Sigmoid colon (tissue), 4 donors: ENCODE measurements around the gene GRN.

ENCODE experiments used
- EP300 ChIP-seq, 4 donors: sonication (generic); formaldehyde crosslinking; IDR thresholded peaks; one replicate each; pipeline ENCODE4 v1.6.1; 2017; ENCODE audit warnings: antibody characterized with exemption in 4 of 4
- POLR2A ChIP-seq, 2 donors: fragments of 450-650 bp; IDR thresholded peaks; one replicate each; pipeline ENCODE4 v1.6.1; 2016; ENCODE audit warnings: antibody characterized with exemption in 2 of 2, mild to moderate bottlenecking in 2 of 2, moderate library complexity in 2 of 2
- POLR2AphosphoS5 ChIP-seq, 4 donors: sonication (generic); formaldehyde crosslinking; IDR thresholded peaks; one replicate each; pipeline ENCODE4 v1.6.1; 2017; ENCODE audit warnings: antibody characterized with exemption in 4 of 4
- TF ChIP-seq, protein P1 (sequence below), 4 experiments: fragments of 450-650 bp in 3 of 4; fragments of 200-600 bp in 1 of 4; IDR thresholded peaks; one replicate each; pipeline ENCODE4 v1.5.1; 2016 to 2019; ENCODE audit warnings: antibody characterized with exemption in 4 of 4, mild to moderate bottlenecking in 3 of 4, moderate library complexity in 2 of 4

DNA sequence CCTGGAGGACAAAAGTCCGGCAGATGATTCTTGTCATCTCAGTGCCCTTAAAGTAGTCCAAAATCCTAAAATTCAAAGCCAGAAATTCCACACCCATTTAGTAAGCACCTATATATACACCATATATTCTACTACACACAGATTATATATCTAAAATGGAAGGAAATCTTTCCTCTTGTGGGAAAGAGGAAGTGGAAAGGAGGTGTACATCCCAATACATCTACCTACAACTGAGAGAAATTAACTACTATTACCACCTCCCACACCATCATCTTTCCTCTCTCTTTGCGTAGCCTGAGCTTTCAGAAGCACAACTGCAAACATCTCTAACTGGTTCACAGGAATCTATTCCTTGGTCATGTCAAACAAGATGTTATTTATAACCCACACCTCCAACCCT lies 49.7 kb downstream of the GRN start:
- TF ChIP-seq EP300 (IDR thresholded peaks at IDR 0.05), result no peak
- TF ChIP-seq, protein P1, sequence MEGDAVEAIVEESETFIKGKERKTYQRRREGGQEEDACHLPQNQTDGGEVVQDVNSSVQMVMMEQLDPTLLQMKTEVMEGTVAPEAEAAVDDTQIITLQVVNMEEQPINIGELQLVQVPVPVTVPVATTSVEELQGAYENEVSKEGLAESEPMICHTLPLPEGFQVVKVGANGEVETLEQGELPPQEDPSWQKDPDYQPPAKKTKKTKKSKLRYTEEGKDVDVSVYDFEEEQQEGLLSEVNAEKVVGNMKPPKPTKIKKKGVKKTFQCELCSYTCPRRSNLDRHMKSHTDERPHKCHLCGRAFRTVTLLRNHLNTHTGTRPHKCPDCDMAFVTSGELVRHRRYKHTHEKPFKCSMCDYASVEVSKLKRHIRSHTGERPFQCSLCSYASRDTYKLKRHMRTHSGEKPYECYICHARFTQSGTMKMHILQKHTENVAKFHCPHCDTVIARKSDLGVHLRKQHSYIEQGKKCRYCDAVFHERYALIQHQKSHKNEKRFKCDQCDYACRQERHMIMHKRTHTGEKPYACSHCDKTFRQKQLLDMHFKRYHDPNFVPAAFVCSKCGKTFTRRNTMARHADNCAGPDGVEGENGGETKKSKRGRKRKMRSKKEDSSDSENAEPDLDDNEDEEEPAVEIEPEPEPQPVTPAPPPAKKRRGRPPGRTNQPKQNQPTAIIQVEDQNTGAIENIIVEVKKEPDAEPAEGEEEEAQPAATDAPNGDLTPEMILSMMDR (IDR thresholded peaks at IDR 0.05), result no peak
- TF ChIP-seq POLR2A (IDR thresholded peaks at IDR 0.05), result no peak
- no peak for TF ChIP-seq POLR2AphosphoS5 (IDR thresholded peaks at IDR 0.05)
